Stimulated activated CD8-positive, alpha-beta memory T cell treated with anti-CD3 and anti-CD28 coated beads, Interleukin-4, amount 100 ng/mL, for 24 hours (primary cell): ENCODE measurements around the gene TMEM258.

Experiments
- DNase-seq: peaks from one replicate; pipeline ENCODE4 v3.0.0-alpha.2; 2020; ENCODE audit warnings: low read depth

The TMEM258 gene

GRCh38 chr11:61739966-61740365 lies 52.4 kb downstream of the TMEM258 start:
- no peak for DNase-seq

- DNase-seq: no peak
Measured at GRCh38 chr11:61739413-61739812, 53.0 kb downstream of the TMEM258 start.
